Mucosa of descending colon (tissue), 3 donors: Measurements from ENCODE around the gene MCC. TPM values are rescaled to one million over a fixed set of nuclear protein-coding genes. Genes with fewer than 3 reads are reported as not detected.

Source experiments
- ATAC-seq: fragments of 200-7000 bp; cut with Tn5 transposase; one replicate; pipeline ENCODE4 v1.9.1; 2020; ENCODE audit warnings: mild to moderate bottlenecking, moderate library complexity
- DNase-seq, 3 donors: peaks; one replicate each; pipeline ENCODE4 v3.0.0-alpha.2; 2020
- H3K36me3 ChIP-seq: fragments of 200-600 bp; one replicate; pipeline ENCODE4 v1.8.0; 2021; ENCODE audit warnings: low read depth, mild to moderate bottlenecking
- H3K4me1 ChIP-seq: fragments of 200-600 bp; one replicate; pipeline ENCODE4 v1.8.0; 2021; ENCODE audit warnings: low read depth, mild to moderate bottlenecking
- H3K4me3 ChIP-seq: fragments of 200-600 bp; one replicate; pipeline ENCODE4 v1.8.0; 2021; ENCODE audit warnings: mild to moderate bottlenecking
- H3K9me3 ChIP-seq: fragments of 200-600 bp; one replicate; pipeline ENCODE4 v1.8.0; 2021; ENCODE audit warnings: mild to moderate bottlenecking
- CTCF ChIP-seq: fragments of 200-600 bp; IDR thresholded peaks from one replicate; pipeline ENCODE4 v1.8.0; 2022; ENCODE audit warnings: antibody characterized with exemption, mild to moderate bottlenecking
- intact Hi-C, 2 donors: fragments of 100-400 bp; cut with DNase I in 1 of 2; cut with micrococcal nuclease in 1 of 2; formaldehyde crosslinking; loops; one replicate each; pipeline versions ENCODE4 v1.11.0 to v1.11.1; 2022; cut with DNase I, micrococcal nuclease
- total RNA-seq, 3 donors: library from RNA; stranded (reverse); fragmentation: NEBNext Ultra II Directional in 2 of 3; extraction: Animal tissue kit (Norgen Biotek cat#: 25700) in 2 of 3; gene quantifications; one replicate each; pipeline versions ENCODE4 v1.2.1 to v1.2.4, GENCODE V29; 2021 to 2023
- donor health status: DM: no; HTN: no; CAD: no; lungs with moderate emphysema.
- donor health status: DM: no; HTN: no; CAD: no.
- donor health status: DM: no; HTN: yes; CAD: no.

Gene MCC
- total RNA-seq, 3 donors from 2014 or later: 1.5 to 7.4 (median 4.4) TPM

DNA sequence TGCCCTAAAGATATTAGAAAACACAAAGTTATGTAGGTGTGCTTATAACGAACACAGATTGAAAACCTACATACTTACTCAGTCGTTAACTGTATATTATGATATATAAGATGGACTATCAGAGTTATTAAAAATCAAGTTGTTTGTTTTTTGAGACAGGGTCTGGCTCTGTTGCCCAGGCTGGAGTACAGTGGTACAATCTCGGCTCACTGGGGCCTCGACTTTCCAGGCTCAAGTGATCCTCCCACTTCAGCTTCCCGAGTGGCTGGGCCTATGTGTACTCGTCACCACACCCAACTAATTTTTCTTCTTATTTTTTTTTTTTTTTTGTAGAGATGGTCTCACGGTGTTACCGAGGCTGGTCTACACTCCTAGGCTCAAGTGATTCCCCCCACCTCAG, 211.8 kb downstream of the MCC start:
- H3K36me3 ChIP-seq: no peaks in the 10 kb centered on the region
- ATAC-seq (no peak), DNase-seq (no peak)
- intact Hi-C loops: no loop called here
- H3K4me3 ChIP-seq: no peak overlapping the region
- no peaks in the 10 kb centered on the region for H3K4me1 ChIP-seq
- TF ChIP-seq CTCF: no peak
- no peaks in the 10 kb centered on the region for H3K9me3 ChIP-seq

DNA sequence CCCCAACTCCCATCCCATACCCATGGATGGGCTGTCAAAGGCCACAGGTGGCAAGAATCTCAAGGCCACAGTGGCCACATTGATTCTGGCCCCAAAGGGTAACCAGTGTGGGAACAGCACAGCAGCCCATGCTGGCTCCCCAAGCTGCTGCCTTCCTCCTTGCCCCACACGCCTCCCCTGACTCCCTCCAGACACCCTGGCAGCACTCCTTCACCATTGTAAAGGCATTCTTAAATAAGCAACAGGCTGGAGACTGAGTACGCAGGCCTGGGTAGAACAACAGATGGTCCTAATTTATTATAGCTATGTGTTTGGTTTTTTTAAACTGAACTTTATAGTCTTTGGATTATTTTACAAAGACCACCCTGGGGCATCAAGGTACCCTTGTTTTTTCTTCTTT, 212.3 kb downstream of the MCC start:
- DNase-seq (no peak), ATAC-seq (no peak)
- Histone ChIP-seq H3K4me1 (no peaks in the 10 kb centered on the region), H3K36me3 (no peaks in the 10 kb centered on the region), H3K9me3 (no peaks in the 10 kb centered on the region), H3K4me3 (no peak overlapping the region)
- intact Hi-C loops: no loop called here
- TF ChIP-seq CTCF: no peak

GRCh38 chr5:113274836-113275414, 213.3 kb downstream of the MCC start:
- H3K9me3 ChIP-seq: no peaks in the 10 kb centered on the region
- no peak overlapping the region for H3K4me3 ChIP-seq
- intact Hi-C loops: no loop called here
- no peaks in the 10 kb centered on the region for H3K4me1 ChIP-seq
- ATAC-seq (no peak), DNase-seq (no peak)
- H3K36me3 ChIP-seq: no peaks in the 10 kb centered on the region
- no peak for TF ChIP-seq CTCF

GRCh38 chr5:113273948-113274347, 214.3 kb downstream of the MCC start:
- TF ChIP-seq CTCF: no peak
- no peak for DNase-seq
- ATAC-seq: no peak
- H3K36me3 ChIP-seq: no peaks in the 10 kb centered on the region
- H3K9me3 ChIP-seq: no peaks in the 10 kb centered on the region
- no peaks in the 10 kb centered on the region for H3K4me1 ChIP-seq
- intact Hi-C loops: no loop called here
- no peak overlapping the region for H3K4me3 ChIP-seq

- no peak for TF ChIP-seq CTCF
Observed at GRCh38 chr5:113271745-113272454, 216.4 kb downstream of the MCC start.

More at GRCh38 chr5:113271745-113272454, 216.4 kb downstream of the MCC start:
- Histone ChIP-seq H3K9me3 (no peaks in the 10 kb centered on the region), H3K36me3 (no peaks in the 10 kb centered on the region), H3K4me1 (no peaks in the 10 kb centered on the region), H3K4me3 (no peak overlapping the region)
- no peak for DNase-seq
- ATAC-seq: no peak
- intact Hi-C loops: no loop called here
